MM.1S (cell line): ENCODE data around the gene HGFAC.

ENCODE experiments used
- DNase-seq: peaks from one replicate; pipeline ENCODE4 v3.0.0-alpha.2; 2015
- H2AFZ ChIP-seq: fragments of 300-600 bp; sonication (generic); 2 replicates; pipeline ENCODE4 v1.6.0; 2016; ENCODE audit warnings: antibody characterized with exemption, low read length
- H3F3A ChIP-seq: fragments of 300-600 bp; sonication (generic); 2 replicates; pipeline ENCODE4 v1.6.1; 2016; ENCODE audit warnings: mild to moderate bottlenecking, antibody characterized with exemption, low read length, moderate library complexity, mixed read lengths; ENCODE audit not compliant: insufficient read depth
- H3K27ac ChIP-seq: fragments of 300-600 bp; sonication (generic); 2 replicates; pipeline ENCODE4 v1.5.1; 2016; ENCODE audit warnings: mild to moderate bottlenecking, low read length
- H3K27me3 ChIP-seq: fragments of 300-600 bp; sonication (generic); replicated peaks from 2 replicates; pipeline ENCODE4 v1.6.0; 2016; ENCODE audit warnings: low read length; ENCODE audit not compliant: insufficient read depth
- H3K36me3 ChIP-seq: fragments of 300-600 bp; sonication (generic); replicated peaks from 2 replicates; pipeline ENCODE4 v1.6.1; 2016; ENCODE audit warnings: mild to moderate bottlenecking, low read length, mixed read lengths; ENCODE audit not compliant: insufficient read depth
- H3K4me1 ChIP-seq: fragments of 300-600 bp; sonication (generic); 2 replicates; pipeline ENCODE4 v1.6.1; 2016; ENCODE audit warnings: low read length, mixed read lengths
- H3K4me2 ChIP-seq: fragments of 300-600 bp; sonication (generic); 2 replicates; pipeline ENCODE4 v1.6.0; 2016; ENCODE audit warnings: low read depth, low read length
- H3K4me3 ChIP-seq: fragments of 300-600 bp; sonication (generic); 2 replicates; pipeline ENCODE4 v1.5.1; 2016; ENCODE audit warnings: low read length, mixed read lengths
- H3K79me2 ChIP-seq: fragments of 300-600 bp; sonication (generic); 2 replicates; pipeline ENCODE4 v1.6.1; 2016; ENCODE audit warnings: mixed run types, low read length, mixed read lengths
- H3K9ac ChIP-seq: fragments of 300-600 bp; sonication (generic); 2 replicates; pipeline ENCODE4 v1.6.1; 2016; ENCODE audit warnings: low read length, mixed read lengths
- H3K9me2 ChIP-seq: fragments of 300-600 bp; sonication (generic); replicated peaks from 2 replicates; pipeline ENCODE4 v1.6.1; 2016; ENCODE audit warnings: mild to moderate bottlenecking, low read length, mixed read lengths; ENCODE audit not compliant: insufficient read depth
- H3K9me3 ChIP-seq: fragments of 300-600 bp; sonication (generic); replicated peaks from 2 replicates; pipeline ENCODE4 v1.6.1; 2016; ENCODE audit warnings: mild to moderate bottlenecking, low read length, mixed read lengths; ENCODE audit not compliant: insufficient read depth
- H4K20me1 ChIP-seq: fragments of 300-600 bp; sonication (generic); 2 replicates; pipeline ENCODE4 v1.6.1; 2016; ENCODE audit warnings: mild to moderate bottlenecking, low read length, moderate library complexity, mixed read lengths; ENCODE audit not compliant: insufficient read depth
- EZH2 ChIP-seq: fragments of 300-600 bp; sonication (generic); optimal IDR thresholded peaks from 2 replicates; pipeline ENCODE3; 2017; ENCODE audit warnings: low read depth, mild to moderate bottlenecking, antibody characterized with exemption, low read length, mixed read lengths
- EZH2phosphoT487 ChIP-seq: fragments of 300-600 bp; sonication (generic); IDR thresholded peaks from 2 replicates; pipeline ENCODE4 v1.6.1; 2018; ENCODE audit warnings: antibody characterized with exemption, low read length
- TF ChIP-seq, protein P1 (sequence below): fragments of 300-600 bp; sonication (generic); IDR thresholded peaks from 2 replicates; pipeline ENCODE4 v1.5.1; 2016; ENCODE audit warnings: antibody characterized with exemption, low read length, mixed read lengths

HGFAC gene

GRCh38 chr4:3485011-3485791 lies 43.4 kb downstream of the HGFAC start:
- Histone ChIP-seq H3K36me3 (no peaks in the 10 kb centered on the region), H3K4me3 (no peak overlapping the region), H3F3A (no peaks in the 10 kb centered on the region), H3K9me2 (no peaks in the 10 kb centered on the region), H3K27ac (no peak overlapping the region), H3K4me1 (no peaks in the 10 kb centered on the region), H3K9me3 (no peaks in the 10 kb centered on the region), H3K9ac (no peak overlapping the region), H3K79me2 (no peaks in the 10 kb centered on the region), H3K27me3 (peaks cover 94% of the 10 kb centered on the region), H3K4me2 (peak overlapping the region; percentile 12; the same call in 1 of the 2 replicates), H4K20me1 (no peaks in the 10 kb centered on the region), H2AFZ (0 out of 2 replicates have a peak overlapping the region, but pooled peaks have one; percentile 11)
- DNase-seq = no peak
- peak; percentile 73 for TF ChIP-seq EZH2
- TF ChIP-seq EZH2phosphoT487 = no peak

- Histone ChIP-seq H3K9ac (no peak overlapping the region), H3K27me3 (peaks cover 97% of the 10 kb centered on the region), H3K36me3 (no peaks in the 10 kb centered on the region), H3K27ac (no peak overlapping the region), H3K4me3 (no peak overlapping the region), H3K4me1 (no peaks in the 10 kb centered on the region), H3K9me3 (no peaks in the 10 kb centered on the region), H3F3A (no peaks in the 10 kb centered on the region), H3K9me2 (no peaks in the 10 kb centered on the region), H3K4me2 (no peak overlapping the region), H2AFZ (no peak overlapping the region), H3K79me2 (no peaks in the 10 kb centered on the region), H4K20me1 (no peaks in the 10 kb centered on the region)
- no peak for DNase-seq
- no peak for TF ChIP-seq EZH2phosphoT487
- TF ChIP-seq, protein P1, sequence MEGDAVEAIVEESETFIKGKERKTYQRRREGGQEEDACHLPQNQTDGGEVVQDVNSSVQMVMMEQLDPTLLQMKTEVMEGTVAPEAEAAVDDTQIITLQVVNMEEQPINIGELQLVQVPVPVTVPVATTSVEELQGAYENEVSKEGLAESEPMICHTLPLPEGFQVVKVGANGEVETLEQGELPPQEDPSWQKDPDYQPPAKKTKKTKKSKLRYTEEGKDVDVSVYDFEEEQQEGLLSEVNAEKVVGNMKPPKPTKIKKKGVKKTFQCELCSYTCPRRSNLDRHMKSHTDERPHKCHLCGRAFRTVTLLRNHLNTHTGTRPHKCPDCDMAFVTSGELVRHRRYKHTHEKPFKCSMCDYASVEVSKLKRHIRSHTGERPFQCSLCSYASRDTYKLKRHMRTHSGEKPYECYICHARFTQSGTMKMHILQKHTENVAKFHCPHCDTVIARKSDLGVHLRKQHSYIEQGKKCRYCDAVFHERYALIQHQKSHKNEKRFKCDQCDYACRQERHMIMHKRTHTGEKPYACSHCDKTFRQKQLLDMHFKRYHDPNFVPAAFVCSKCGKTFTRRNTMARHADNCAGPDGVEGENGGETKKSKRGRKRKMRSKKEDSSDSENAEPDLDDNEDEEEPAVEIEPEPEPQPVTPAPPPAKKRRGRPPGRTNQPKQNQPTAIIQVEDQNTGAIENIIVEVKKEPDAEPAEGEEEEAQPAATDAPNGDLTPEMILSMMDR = no peak
- no peak for TF ChIP-seq EZH2
These were observed 44.2 kb downstream of the HGFAC start for GRCh38 chr4:3485886-3486540.

- DNase-seq = peak; percentile 16
- Histone ChIP-seq H3K4me2 (no peak overlapping the region), H3K4me3 (no peak overlapping the region), H3K9me3 (no peaks in the 10 kb centered on the region), H3K27me3 (peaks cover 97% of the 10 kb centered on the region), H3K9me2 (no peaks in the 10 kb centered on the region), H3K36me3 (no peaks in the 10 kb centered on the region), H4K20me1 (no peaks in the 10 kb centered on the region), H2AFZ (no peak overlapping the region), H3K4me1 (no peaks in the 10 kb centered on the region), H3K27ac (no peak overlapping the region), H3K79me2 (no peaks in the 10 kb centered on the region), H3K9ac (no peak overlapping the region), H3F3A (no peaks in the 10 kb centered on the region)
- no peak for TF ChIP-seq EZH2
- TF ChIP-seq, protein P1 = no peak
- no peak for TF ChIP-seq EZH2phosphoT487
These were observed 45.1 kb downstream of the HGFAC start for GRCh38 chr4:3486541-3487540.
